NCI-H2227 (cell line): ENCODE measurements around the gene SEMA4C.

ENCODE experiments used
- DNase-seq: peaks from one replicate; lab custom pipeline; 2025; ENCODE audit not compliant: unreplicated experiment; lab: John Stamatoyannopoulos, UW

The SEMA4C gene

DNA sequence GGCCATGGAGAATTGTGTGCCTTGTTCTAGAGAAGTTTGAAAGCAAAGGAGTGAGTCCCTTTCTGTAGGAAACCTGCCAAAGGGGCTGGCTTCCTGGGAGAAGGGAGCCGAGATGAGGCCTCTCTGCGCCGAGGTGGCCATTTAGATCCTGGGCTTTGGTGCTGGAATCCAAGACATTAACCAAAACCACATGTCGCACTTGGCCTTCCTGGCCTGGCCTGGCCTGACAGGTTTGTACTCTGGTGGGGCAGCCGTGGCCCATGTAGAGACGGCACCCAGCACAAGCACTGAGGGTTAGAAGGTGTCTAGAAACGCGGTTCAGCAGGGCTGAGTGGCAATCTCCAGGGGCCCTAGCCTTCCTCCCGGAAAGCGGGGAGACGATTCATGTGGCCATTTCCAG, 46.7 kb downstream of the SEMA4C start:
- DNase-seq: no peak

- DNase-seq: no peak
Measured at GRCh38 chr2:96822786-96823185, 47.1 kb downstream of the SEMA4C start.

DNA sequence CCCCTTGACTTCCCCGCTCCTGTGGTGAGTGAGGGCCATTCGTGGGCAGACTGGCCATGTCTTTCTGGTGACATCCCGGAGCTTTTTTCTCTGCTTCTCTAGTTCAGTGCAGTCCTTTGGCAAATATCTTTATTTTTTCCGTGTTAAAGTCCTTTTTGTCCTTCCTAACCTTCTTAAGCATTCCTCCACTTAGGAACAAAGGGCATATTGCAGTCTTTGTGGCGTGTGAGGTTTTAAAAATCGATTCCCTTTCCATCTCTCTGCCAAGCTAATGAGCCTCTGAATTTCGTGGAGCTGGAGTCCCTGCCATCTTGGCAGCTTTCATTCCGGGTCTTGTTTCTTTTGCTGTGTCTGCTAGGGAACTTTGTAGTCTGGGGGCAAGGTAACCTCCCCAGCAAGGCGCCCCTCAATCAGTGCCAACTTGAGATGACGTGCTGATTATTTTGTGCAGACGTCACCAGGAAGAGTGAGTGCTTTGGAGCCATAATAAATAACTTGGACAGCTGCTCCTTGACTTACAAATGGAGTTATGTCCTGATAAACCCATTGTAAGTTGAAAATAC, 48.7 kb downstream of the SEMA4C start:
- peak; percentile 15 for DNase-seq

DNA sequence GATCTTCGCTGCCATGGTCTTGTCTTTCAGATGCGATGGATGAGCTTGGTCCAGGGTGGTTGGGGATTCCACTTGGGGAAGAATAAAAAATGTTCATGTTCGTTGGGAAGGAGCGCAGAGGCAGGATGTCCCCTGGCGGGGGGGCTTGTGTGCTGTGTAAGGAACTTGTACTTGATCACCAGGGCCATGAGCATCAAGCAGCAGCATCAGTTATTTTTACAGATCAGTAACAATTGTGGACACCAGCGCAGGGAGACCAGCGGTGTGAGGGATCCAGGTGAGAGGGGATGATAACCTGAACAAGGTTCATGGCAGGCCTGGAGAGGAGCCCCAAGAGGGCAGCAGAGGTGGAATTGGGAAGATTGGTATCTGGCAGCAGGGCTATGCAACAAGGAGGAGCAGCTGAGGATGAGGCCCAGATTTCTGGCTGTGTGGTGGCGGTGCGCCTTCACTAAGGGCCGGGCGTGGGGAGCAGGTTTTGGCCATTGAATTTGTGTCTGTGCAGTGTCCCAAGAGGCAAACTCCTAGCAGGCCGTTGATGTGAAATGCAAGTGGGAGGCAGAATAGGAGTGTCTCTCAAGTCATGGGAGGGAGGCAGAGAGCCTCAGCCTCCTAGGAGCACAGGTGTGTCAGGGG, 49.9 kb downstream of the SEMA4C start:
- DNase-seq: no peak

GRCh38 chr2:96819128-96819875, 50.6 kb downstream of the SEMA4C start:
- DNase-seq: peak; percentile 12

DNA sequence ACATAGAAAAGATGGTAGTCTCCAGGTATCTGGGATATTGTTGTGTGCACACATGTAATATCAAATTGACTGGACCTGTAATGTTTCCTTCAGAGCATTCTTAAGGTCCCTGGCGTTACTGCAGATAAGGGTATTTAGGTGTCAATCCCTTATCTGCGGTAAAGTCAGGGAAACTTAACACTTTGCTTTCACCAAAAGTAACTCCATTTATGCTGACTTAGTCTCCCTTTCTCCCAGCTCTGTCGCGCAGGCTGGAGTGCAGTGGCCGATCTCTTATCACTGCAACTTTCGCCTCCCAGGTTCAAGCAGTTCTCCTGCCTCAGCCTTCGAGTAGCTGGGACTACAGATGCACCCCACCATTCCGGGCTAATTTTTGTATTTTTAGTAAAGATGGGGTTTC, 52.0 kb downstream of the SEMA4C start:
- no peak for DNase-seq

DNA sequence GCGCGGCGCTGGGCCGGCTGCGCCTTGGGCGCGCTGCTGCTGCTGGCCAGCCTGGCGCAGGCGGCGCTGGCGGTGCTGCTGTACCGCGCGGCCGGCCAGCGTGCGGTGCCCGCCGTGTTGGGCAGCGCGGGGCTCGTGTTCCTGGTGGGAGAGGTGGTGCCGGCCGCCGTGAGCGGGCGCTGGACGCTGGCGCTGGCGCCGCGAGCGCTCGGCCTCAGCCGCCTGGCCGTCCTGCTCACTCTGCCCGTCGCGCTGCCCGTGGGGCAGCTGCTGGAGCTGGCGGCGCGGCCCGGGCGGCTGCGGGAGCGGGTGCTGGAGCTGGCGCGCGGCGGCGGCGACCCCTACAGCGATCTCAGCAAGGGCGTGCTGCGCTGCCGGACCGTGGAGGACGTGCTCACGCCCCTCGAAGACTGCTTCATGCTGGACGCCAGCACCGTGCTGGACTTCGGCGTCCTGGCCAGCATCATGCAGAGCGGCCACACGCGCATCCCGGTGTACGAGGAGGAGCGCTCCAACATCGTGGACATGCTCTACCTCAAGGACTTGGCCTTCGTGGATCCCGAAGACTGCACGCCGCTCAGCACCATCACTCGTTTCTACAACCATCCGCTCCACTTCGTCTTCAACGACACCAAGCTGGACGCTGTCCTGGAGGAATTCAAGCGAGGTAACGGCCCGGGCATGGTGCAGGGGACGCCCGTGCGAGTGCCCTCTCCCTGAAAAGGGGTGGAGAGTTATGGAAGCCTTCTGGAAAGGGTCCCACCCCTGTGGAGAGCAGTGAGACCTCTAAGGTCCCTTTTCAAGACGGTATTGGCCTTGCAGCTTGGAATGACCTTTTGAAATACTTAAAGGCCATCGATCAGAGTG, 52.8 kb downstream of the SEMA4C start:
- DNase-seq: peak; percentile 66

DNA sequence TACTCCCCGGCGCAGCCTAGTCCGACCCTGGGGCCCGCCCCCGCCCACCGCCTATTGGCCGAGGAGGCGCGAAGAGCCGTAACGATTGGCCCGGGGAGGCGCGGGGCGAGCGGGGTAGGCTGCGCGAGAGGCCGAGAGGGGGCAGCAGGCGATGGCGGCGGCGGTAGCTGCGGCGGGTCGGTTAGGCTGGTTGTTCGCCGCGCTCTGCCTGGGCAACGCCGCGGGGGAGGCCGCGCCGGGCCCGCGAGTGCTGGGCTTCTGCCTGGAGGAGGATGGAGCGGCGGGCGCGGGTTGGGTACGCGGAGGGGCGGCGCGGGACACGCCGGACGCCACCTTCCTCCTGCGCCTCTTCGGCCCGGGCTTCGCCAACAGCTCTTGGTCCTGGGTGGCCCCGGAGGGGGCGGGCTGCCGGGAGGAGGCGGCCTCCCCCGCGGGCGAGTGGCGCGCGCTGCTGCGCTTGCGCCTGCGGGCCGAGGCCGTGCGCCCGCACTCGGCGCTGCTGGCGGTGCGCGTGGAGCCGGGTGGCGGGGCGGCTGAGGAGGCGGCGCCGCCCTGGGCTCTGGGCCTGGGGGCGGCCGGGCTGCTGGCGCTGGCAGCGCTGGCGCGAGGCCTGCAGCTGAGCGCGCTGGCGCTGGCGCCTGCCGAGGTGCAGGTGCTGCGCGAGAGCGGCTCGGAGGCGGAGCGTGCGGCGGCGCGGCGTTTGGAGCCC, 53.6 kb downstream of the SEMA4C start, which contains the start of gene CNNM3:
Gene CNNM3 (plus strand): TSS at position 142 of the 709 bp plus-strand sequence. CDS start 10 bp downstream, at position 152.
- peak; percentile 97 for DNase-seq

- peak; percentile 41 for DNase-seq
Measured at GRCh38 chr2:96815326-96816126, 54.4 kb downstream of the SEMA4C start.

GRCh38 chr2:96813656-96814055, 56.2 kb downstream of the SEMA4C start:
- DNase-seq: no peak

GRCh38 chr2:96811917-96812316, 58.0 kb downstream of the SEMA4C start:
- no peak for DNase-seq

DNA sequence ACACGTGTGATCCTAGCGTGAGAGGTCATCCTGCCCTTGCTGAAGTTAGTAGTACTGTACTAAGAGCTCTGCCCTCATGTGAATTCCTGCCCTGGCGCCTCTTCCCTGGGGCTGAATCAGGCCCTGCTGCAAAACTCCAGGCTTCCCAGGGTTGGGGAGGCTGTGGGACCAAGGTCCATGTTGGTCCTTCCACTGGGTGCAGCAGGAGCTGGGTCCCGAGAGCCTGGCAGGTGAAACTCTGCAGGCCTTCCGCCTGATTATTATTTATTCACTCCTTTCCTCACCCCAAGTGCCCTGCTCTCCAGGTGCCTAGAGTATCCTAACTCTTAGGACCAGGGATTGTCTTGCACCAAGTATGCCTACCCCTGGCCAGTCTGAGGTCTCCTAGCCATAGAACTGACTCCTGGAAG, 59.1 kb downstream of the SEMA4C start:
- no peak for DNase-seq

DNA sequence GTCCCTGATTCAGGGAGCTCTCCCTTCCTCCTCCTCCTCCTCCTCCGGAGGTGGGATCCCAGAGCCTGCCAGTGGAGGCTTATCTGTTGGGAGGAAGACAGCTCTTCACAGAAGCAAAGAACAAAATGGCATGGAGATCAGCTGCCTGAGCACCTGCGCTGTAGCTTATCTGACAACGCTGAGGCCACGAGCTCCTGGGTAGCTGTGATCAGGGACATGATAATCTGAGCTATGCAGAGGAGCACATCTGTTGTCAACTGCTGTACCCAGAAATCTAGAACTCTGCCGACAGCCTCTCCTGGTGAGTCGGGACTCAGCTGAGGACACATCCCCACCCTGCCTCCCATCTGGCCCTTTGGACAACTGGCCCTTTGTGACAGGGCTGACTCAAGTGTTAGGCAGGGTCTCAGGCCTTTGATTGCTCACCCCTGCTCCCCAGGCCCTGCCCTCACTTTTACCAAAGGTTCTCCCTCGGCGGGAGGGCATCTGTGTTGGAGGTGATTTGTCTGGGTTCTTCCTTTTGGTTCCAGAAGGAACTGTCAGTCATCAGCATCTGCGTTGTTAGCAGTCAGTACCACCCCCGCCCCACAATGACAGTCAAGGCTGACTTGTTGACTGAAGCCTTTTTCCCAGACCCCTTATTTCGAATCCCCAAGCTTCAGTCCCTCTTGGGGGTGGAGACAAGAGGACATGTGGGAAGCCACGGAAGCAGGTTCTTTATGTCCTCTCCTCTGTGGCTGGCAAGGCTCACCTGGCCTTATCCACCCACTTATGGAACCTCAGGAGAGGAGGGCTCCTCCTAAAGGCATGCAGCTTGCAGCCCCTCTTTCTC, 59.7 kb downstream of the SEMA4C start:
- DNase-seq: no peak
